Cardiac fibroblast (primary cell): ENCODE results near the gene GPR26.

ENCODE experiments used
- DNase-seq, 2 donors: peaks; one replicate each; pipeline versions ENCODE4 v3.0.0 to v3.0.0-alpha.2; 2010; ENCODE audit warnings: low read depth in 2 of 2
- H3K4me3 ChIP-seq, 2 donors: replicated peaks in 1 of 2; 1 replicate in 1 of 2; 2 replicates in 1 of 2; pipeline ENCODE4 v1.5.1; 2011; ENCODE audit warnings: low read depth in 2 of 2, low read length in 2 of 2, mild to moderate bottlenecking in 2 of 2, moderate library complexity in 1 of 2
- CTCF ChIP-seq: IDR thresholded peaks from one replicate; pipeline ENCODE4 v1.5.1; 2011; ENCODE audit warnings: low read depth, mild to moderate bottlenecking, low read length, inconsistent platforms

GPR26 gene

GRCh38 chr10:123717336-123717735, 51.2 kb downstream of the GPR26 start:
- DNase-seq = no peak
- H3K4me3 ChIP-seq = no peak overlapping the region
- no peak for TF ChIP-seq CTCF

GRCh38 chr10:123718544-123719060, 52.4 kb downstream of the GPR26 start:
- no peak for TF ChIP-seq CTCF
- H3K4me3 ChIP-seq = no peak overlapping the region
- no peak for DNase-seq

- TF ChIP-seq CTCF = no peak
- no peak for DNase-seq
- no peak overlapping the region for H3K4me3 ChIP-seq
Measured at GRCh38 chr10:123720536-123720935, 54.4 kb downstream of the GPR26 start.

GRCh38 chr10:123721441-123722049, 55.4 kb downstream of the GPR26 start:
- H3K4me3 ChIP-seq = no peak overlapping the region
- no peak for DNase-seq

GRCh38 chr10:123722351-123722750, 56.2 kb downstream of the GPR26 start:
- TF ChIP-seq CTCF = no peak
- no peak overlapping the region for H3K4me3 ChIP-seq
- no peak for DNase-seq

More at GRCh38 chr10:123721441-123722049, 55.4 kb downstream of the GPR26 start:
- no peak for TF ChIP-seq CTCF

- TF ChIP-seq CTCF = no peak
Measured at GRCh38 chr10:123724747-123725146, 58.6 kb downstream of the GPR26 start.

GRCh38 chr10:123726381-123726780, 60.2 kb downstream of the GPR26 start:
- H3K4me3 ChIP-seq = no peak overlapping the region
- no peak for DNase-seq

More at GRCh38 chr10:123724747-123725146, 58.6 kb downstream of the GPR26 start:
- DNase-seq = no peak
- no peak overlapping the region for H3K4me3 ChIP-seq

More at GRCh38 chr10:123726381-123726780, 60.2 kb downstream of the GPR26 start:
- no peak for TF ChIP-seq CTCF
